ENCODE measurements around the gene ANKRD26.

DNA sequence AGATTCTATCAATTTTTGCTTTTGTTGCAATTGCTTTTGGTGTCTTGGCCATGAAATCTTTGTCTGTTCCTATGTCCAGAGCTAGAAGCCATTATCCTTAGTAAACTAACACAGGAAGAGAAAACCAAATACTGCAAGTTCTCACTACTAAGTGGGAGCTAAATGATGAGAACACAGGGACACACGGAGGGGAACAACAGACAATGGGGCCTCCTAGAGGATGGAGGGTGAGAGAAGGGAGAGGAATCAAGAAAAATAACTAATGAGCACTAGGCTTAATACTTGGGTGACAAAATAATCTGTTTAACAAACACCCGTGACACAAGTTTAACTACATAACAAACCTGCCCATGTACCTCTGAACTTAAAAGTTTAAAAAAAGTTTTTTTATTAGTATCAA, 78.2 kb downstream of the ANKRD26 start:
- TF ChIP-seq, protein P1, sequence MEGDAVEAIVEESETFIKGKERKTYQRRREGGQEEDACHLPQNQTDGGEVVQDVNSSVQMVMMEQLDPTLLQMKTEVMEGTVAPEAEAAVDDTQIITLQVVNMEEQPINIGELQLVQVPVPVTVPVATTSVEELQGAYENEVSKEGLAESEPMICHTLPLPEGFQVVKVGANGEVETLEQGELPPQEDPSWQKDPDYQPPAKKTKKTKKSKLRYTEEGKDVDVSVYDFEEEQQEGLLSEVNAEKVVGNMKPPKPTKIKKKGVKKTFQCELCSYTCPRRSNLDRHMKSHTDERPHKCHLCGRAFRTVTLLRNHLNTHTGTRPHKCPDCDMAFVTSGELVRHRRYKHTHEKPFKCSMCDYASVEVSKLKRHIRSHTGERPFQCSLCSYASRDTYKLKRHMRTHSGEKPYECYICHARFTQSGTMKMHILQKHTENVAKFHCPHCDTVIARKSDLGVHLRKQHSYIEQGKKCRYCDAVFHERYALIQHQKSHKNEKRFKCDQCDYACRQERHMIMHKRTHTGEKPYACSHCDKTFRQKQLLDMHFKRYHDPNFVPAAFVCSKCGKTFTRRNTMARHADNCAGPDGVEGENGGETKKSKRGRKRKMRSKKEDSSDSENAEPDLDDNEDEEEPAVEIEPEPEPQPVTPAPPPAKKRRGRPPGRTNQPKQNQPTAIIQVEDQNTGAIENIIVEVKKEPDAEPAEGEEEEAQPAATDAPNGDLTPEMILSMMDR (IDR thresholded peaks at IDR 0.05): no peak
- no peak for TF ChIP-seq POLR2A (IDR thresholded peaks at IDR 0.05)
